RWPE2 (cell line): ENCODE measurements around the gene SLC25A21.

ENCODE experiments used
- ATAC-seq: fragments of 200-7000 bp; cut with Tn5 transposase; 3 replicates; pipeline ENCODE4 v1.9.1; 2021; ENCODE audit warnings: low read depth
- DNase-seq: peaks from one replicate; pipeline ENCODE4 v3.0.0-alpha.2; 2020; ENCODE audit warnings: low spot score
- H3K27ac ChIP-seq: fragments of 450-650 bp; 2 replicates; pipeline ENCODE4 v1.5.1; 2017; ENCODE audit warnings: mild to moderate bottlenecking; ENCODE audit not compliant: poor library complexity, severe bottlenecking
- H3K27me3 ChIP-seq: fragments of 250-450 bp; sonication (Bioruptor Pico); 2 replicates; pipeline ENCODE4 v1.5.1; 2021; ENCODE audit warnings: mild to moderate bottlenecking, moderate library complexity; ENCODE audit not compliant: insufficient read depth, poor library complexity, severe bottlenecking
- H3K36me3 ChIP-seq: fragments of 250-450 bp; sonication (Bioruptor Pico); 2 replicates; pipeline ENCODE4 v1.5.1; 2020; ENCODE audit warnings: low read depth, mild to moderate bottlenecking, moderate library complexity
- H3K4me1 ChIP-seq: fragments of 250-450 bp; sonication (Bioruptor Pico); 2 replicates; pipeline ENCODE4 v1.5.1; 2021; ENCODE audit warnings: mild to moderate bottlenecking, moderate library complexity; ENCODE audit not compliant: insufficient read depth, poor library complexity, severe bottlenecking
- H3K4me3 ChIP-seq: fragments of 250-450 bp; sonication (Bioruptor Pico); 2 replicates; pipeline ENCODE4 v1.5.1; 2021; ENCODE audit warnings: mild to moderate bottlenecking, moderate library complexity; ENCODE audit not compliant: severe bottlenecking
- H3K9me3 ChIP-seq: fragments of 250-450 bp; sonication (Bioruptor Pico); 2 replicates; pipeline ENCODE4 v1.5.1; 2021; ENCODE audit warnings: mild to moderate bottlenecking, moderate library complexity; ENCODE audit not compliant: severe bottlenecking
- TF ChIP-seq, protein P1 (sequence below): fragments of 450-650 bp; IDR thresholded peaks from one replicate; pipeline ENCODE4 v1.5.1; 2017; ENCODE audit warnings: mild to moderate bottlenecking, moderate library complexity; ENCODE audit not compliant: poor library complexity, severe bottlenecking

SLC25A21 gene

DNA sequence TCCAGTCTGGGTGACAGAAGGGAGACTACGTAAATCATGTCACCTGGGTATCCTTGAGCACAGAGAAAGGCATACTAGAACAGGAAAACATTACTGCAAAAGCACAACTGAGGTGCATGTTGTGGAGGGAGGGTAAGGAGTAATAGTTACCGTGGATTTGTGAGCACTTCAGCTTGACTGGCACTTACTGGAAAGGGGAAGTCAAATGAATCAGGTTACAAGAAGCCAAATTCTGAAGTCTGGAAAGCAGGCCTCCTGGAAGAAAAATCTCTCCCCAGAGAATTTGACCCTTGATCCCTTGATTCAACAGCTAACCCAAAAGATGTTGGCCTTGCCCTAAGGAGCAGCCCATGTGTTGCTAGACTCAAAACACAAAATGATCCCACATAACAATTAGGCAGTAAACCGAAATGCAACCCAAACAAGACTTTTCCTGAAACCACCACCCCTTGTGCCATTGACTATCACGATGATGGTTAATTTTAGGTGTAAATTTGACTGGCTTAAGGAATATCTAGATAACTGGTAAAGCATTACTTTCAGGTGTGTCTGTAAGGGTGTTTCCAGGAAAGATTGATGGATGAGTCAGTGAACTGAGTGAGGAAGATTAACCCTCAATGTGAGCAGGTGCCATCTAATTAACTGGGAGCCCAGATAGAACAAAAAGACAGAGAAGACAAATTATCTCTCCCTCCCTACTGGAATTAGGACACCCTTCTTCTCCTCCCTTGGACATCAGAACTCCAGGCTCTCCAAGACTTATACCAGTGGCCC is 108.8 kb downstream of the SLC25A21 start:
- no peaks in the 10 kb centered on the region for H3K9me3 ChIP-seq
- H3K4me1 ChIP-seq: no peaks in the 10 kb centered on the region
- TF ChIP-seq, protein P1, sequence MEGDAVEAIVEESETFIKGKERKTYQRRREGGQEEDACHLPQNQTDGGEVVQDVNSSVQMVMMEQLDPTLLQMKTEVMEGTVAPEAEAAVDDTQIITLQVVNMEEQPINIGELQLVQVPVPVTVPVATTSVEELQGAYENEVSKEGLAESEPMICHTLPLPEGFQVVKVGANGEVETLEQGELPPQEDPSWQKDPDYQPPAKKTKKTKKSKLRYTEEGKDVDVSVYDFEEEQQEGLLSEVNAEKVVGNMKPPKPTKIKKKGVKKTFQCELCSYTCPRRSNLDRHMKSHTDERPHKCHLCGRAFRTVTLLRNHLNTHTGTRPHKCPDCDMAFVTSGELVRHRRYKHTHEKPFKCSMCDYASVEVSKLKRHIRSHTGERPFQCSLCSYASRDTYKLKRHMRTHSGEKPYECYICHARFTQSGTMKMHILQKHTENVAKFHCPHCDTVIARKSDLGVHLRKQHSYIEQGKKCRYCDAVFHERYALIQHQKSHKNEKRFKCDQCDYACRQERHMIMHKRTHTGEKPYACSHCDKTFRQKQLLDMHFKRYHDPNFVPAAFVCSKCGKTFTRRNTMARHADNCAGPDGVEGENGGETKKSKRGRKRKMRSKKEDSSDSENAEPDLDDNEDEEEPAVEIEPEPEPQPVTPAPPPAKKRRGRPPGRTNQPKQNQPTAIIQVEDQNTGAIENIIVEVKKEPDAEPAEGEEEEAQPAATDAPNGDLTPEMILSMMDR: no peak
- no peak for DNase-seq
- peak; percentile 42; the same call in 1 of the 3 replicates for ATAC-seq
- no peak overlapping the region for H3K4me3 ChIP-seq
- H3K27ac ChIP-seq: no peak overlapping the region
- H3K36me3 ChIP-seq: no peaks in the 10 kb centered on the region
- no peaks in the 10 kb centered on the region for H3K27me3 ChIP-seq

DNA sequence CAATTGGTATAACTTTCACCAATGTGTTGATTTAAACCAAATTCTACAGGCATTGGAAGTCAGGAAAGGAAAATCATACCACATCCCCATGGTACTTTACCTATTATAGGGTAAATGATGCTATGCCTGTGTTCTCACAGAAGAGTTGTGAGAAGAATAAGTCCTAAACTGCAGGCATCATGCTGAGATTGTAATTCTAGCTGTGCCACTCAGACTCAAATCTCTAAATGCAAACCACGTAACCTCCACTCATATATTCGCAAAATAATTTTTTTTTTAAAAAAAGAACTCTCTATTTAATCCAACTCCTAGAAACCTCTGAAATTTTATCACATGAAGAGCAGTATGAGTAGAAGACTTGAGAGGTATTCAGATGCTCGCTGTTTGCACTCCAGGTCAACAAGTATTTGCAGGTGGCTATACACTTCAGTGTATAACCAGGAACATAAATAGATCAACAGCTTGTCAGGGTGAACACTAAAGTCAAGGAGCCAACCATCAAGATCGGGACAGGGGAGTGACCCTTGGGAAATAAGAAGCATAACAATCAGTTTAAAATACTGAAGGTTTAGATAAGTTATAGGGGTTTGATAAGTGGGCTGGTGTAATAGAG is 110.1 kb downstream of the SLC25A21 start:
- ATAC-seq (no peak), DNase-seq (no peak)
- Histone ChIP-seq H3K36me3 (no peaks in the 10 kb centered on the region), H3K9me3 (no peaks in the 10 kb centered on the region), H3K4me1 (no peaks in the 10 kb centered on the region), H3K27ac (no peak overlapping the region), H3K4me3 (no peak overlapping the region), H3K27me3 (no peaks in the 10 kb centered on the region)
- TF ChIP-seq, protein P1: no peak

DNA sequence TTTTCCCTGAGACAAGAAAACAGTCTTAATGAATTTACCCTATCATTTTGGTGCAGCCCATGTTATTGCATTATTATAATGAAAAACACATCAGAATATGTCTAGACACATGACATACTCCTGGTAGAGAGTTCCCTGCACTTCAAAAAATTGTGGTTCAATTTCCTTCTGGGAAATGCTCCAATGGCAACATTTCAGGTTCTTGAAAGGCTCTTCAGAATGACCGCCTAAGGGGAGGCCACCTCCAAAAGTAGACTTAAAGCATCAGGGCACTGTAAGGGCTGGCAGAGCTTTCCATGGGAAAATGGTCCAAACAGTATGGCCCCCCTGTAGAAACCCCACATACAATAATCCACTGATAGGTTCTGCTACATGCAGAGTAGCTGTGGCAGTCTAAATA is 110.7 kb downstream of the SLC25A21 start:
- ATAC-seq (no peak), DNase-seq (no peak)
- H3K36me3 ChIP-seq: no peaks in the 10 kb centered on the region
- TF ChIP-seq, protein P1: no peak
- no peaks in the 10 kb centered on the region for H3K9me3 ChIP-seq
- no peak overlapping the region for H3K4me3 ChIP-seq
- H3K4me1 ChIP-seq: no peaks in the 10 kb centered on the region
- H3K27me3 ChIP-seq: no peaks in the 10 kb centered on the region
- H3K27ac ChIP-seq: no peak overlapping the region

DNA sequence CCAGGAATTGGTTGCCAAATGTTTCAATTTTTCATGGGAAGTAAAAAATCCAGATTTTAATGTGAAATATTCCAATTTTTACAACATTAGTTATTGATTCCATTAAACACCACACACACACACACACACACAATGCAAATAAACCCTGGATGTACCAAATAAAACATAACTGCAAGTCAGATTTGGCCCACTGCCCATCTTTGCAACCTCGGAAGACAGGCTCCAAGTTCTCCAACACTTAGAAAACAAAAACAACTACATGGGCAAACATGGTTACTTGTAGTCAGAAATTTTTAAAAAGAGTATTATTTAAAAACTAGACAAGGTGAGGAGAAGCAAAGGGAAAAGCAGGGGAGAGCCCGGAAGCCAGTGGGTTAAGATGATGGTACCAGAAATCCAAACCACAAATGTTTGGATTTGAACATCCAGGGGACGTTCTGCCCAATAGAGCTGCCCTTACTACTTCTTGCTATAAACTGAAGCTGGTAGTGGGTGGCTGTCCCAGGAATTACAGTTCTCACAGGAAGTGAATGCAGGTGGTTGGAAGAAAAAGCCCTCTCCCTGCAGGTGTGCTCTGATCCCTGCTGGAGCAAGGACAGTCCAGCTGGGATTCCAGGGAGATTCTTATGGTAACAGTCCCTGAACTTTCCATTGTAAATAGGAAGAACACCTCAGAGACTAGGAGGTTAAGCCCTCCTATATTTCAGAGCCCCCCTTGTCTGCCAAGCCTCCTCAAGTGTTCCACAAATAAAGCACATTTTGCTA is 111.7 kb downstream of the SLC25A21 start:
- no peaks in the 10 kb centered on the region for H3K9me3 ChIP-seq
- no peak overlapping the region for H3K27ac ChIP-seq
- no peaks in the 10 kb centered on the region for H3K27me3 ChIP-seq
- DNase-seq (no peak), ATAC-seq (no peak)
- H3K36me3 ChIP-seq: no peaks in the 10 kb centered on the region
- no peaks in the 10 kb centered on the region for H3K4me1 ChIP-seq
- no peak overlapping the region for H3K4me3 ChIP-seq
- TF ChIP-seq, protein P1: no peak
